Measurements from ENCODE around the gene DHX36.

The DHX36 gene

GRCh38 chr3:154223519-154223918 lies 100.8 kb downstream of the DHX36 start:
- TF ChIP-seq CTCF (IDR thresholded peaks at IDR 0.05; ENCODE audit: low read depth, low read length, missing control alignments), result no peak
- no peak for DNase-seq (ENCODE audit: extremely low read depth, low read depth)
- no peak overlapping the region for H3K4me3 ChIP-seq (replicated peaks; ENCODE audit: low read depth, low read length)

Measured in HFF-Myc (cell line).